Endodermal cell (in vitro differentiated cells): Measurements from ENCODE around the gene FBXW12. TPM values are rescaled to one million over a fixed set of nuclear protein-coding genes. Genes with fewer than 3 reads are reported as not detected.
"Not testable (repeated sequence)": the region's sequence is repeated elsewhere in the genome, so short reads cannot be mapped to it uniquely, and the experiment has no call there.

Source experiments
- DNase-seq: peaks from one replicate; pipeline ENCODE4 v3.0.0-alpha.2; 2017
- H3K27ac ChIP-seq: 2 replicates; pipeline ENCODE4 v1.5.1; 2013; ENCODE audit warnings: mild to moderate bottlenecking, low read depth, low read length, moderate library complexity
- H3K27me3 ChIP-seq: 2 replicates; pipeline ENCODE4 v1.6.1; 2013; ENCODE audit warnings: mild to moderate bottlenecking, low read length, moderate library complexity; ENCODE audit not compliant: insufficient read depth, control insufficient read depth, poor library complexity, severe bottlenecking
- H3K36me3 ChIP-seq: 2 replicates; pipeline ENCODE4 v1.7.0; 2013; ENCODE audit warnings: mild to moderate bottlenecking, low read length, moderate library complexity; ENCODE audit not compliant: control insufficient read depth, insufficient read depth
- H3K4me1 ChIP-seq: one replicate; pipeline ENCODE4 v1.7.0; 2013; ENCODE audit warnings: low read length; ENCODE audit not compliant: control insufficient read depth, insufficient read depth
- H3K4me3 ChIP-seq: 2 replicates; pipeline ENCODE4 v1.5.1; 2013; ENCODE audit warnings: mild to moderate bottlenecking, low read length, moderate library complexity
- H3K9ac ChIP-seq: 2 replicates; pipeline ENCODE4 v1.6.1; 2013; ENCODE audit warnings: mild to moderate bottlenecking, low read length, moderate library complexity; ENCODE audit not compliant: poor library complexity, severe bottlenecking; ENCODE audit errors: extremely low read depth
- H3K9me3 ChIP-seq: 2 replicates; pipeline ENCODE4 v1.6.1; 2013; ENCODE audit warnings: mild to moderate bottlenecking, low read length, moderate library complexity; ENCODE audit not compliant: control insufficient read depth
- H3K27ac Mint-ChIP-seq: 2 replicates; pipeline ENCODE4 v1.8.0; 2020; ENCODE audit warnings: mixed read lengths
- H3K27me3 Mint-ChIP-seq: 2 replicates; pipeline ENCODE4 v1.8.0; 2021; ENCODE audit warnings: mild to moderate bottlenecking, mixed read lengths; ENCODE audit not compliant: insufficient read depth
- H3K36me3 Mint-ChIP-seq: 2 replicates; pipeline ENCODE4 v1.8.0; 2020; ENCODE audit warnings: low read depth, mixed read lengths
- H3K4me1 Mint-ChIP-seq: 2 replicates; pipeline ENCODE4 v1.8.0; 2020; ENCODE audit warnings: mixed read lengths
- H3K4me3 Mint-ChIP-seq: 2 replicates; pipeline ENCODE4 v1.8.0; 2020; ENCODE audit warnings: mild to moderate bottlenecking, moderate library complexity, mixed read lengths
- H3K9me3 Mint-ChIP-seq: 2 replicates; pipeline ENCODE4 v1.8.0; 2020; ENCODE audit warnings: mild to moderate bottlenecking, mixed read lengths
- WGBS, 2 experiments: methylation state at CpG; one replicate each; pipeline versions ENCODE4 v1.1.5 to v1.1.7; 2013; ENCODE audit warnings: missing lambda C conversion rate in 2 of 2, mixed read lengths in 1 of 2; ENCODE audit not compliant: insufficient coverage in 1 of 2, insufficient read length in 1 of 2; 5-methylcytosine and 5-hydroxymethylcytosine counted together
- long read RNA-seq, 4 experiments: library from polyadenylated mRNA in 2 of 4; library from RNA in 1 of 4; library from capped mRNA in 1 of 4; stranded (forward) in 3 of 4; unstranded in 1 of 4; transcript quantifications; one replicate each; pipeline ENCODE4 v2.0.0, GENCODE V29; 2020 to 2021; ENCODE audit warnings: inconsistent platforms in 1 of 4
- polyA plus RNA-seq, 2 experiments: library from polyadenylated mRNA; stranded (reverse); fragments of 50-300 nt; gene quantifications; one replicate each; pipeline ENCODE4 v1.2.3, GENCODE V29; 2013
- total RNA-seq, 2 donors: library from RNA; stranded (reverse); fragmentation: NEBNext Ultra II Directional in 1 of 2; extraction: Animal tissue kit (Norgen Biotek cat#: 25700) in 1 of 2; gene quantifications; 2 replicates in 1 of 2; 3 replicates in 1 of 2; pipeline ENCODE4 v1.2.1, GENCODE V29; 2021
- TF ChIP-seq, protein P1 (sequence below): fragments of 200-600 bp; sonication (generic); conservative IDR thresholded peaks from 2 replicates; pipeline ENCODE4 v1.5.0; 2021; ENCODE audit warnings: antibody characterized with exemption, mild to moderate bottlenecking

Gene FBXW12
- total RNA-seq = 1 to 10 TPM in 1 of 2 donors, under 1 TPM in 1; 0.13 to 1.4 TPM
- polyA plus RNA-seq (2013, experiment 1 of 2) = 0.61 TPM
- 0.62 TPM for polyA plus RNA-seq (2013, experiment 2 of 2)
- long read RNA-seq, experiment 1 = 0 reads
- long read RNA-seq, experiment 2 = 0 reads
- long read RNA-seq, experiment 3 = 0 reads
- long read RNA-seq, experiment 4, partial matches to known transcripts = 0 of 4 reads
- long read RNA-seq, experiment 4, other reads (novel, unspliced or antisense) = 4 of 4 reads

DNA sequence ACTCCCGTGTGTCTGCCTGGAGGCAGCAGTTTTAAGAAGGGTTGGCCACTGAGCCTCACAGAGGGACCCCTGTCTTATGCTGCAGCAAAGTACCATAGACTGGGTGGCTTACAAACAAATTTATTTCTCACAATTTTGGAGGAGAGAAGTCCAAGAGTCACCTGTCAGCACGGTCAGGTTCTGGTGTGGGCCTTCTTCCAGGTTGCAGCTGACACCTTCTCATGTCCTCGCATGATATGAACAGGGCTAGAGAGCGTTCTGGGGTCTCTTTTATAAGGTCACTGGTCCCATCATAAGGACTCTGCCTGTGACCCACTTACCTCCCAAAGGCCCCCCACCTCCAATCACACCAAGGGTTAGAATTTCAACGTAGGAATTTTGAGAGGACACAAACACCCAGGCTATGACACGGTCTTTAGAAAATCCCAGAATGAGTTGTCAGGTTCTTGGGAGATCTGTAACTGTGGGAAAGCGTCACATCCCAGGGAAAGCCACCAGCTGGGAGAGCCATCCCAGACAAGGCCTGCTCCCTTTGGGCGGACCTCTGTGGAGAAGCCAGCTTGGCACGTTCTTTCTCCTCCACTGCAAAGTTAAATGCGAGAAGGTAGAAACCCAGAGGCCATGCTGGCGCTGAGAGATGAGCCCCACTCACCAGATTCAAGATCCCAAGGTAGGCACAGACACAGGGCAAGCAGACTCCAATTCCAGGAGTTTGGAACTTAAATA is at the start of gene FBXW12:
TSS of gene FBXW12 (plus strand) at position 569 of the 726 bp plus-strand sequence. CDS start 549 bp downstream, outside the sequence.
- peak within 1 kb of the TSS; percentile 52 for H3K4me3 ChIP-seq
- no peaks in the 10 kb centered on the region for H3K27me3 ChIP-seq
- Mint-ChIP-seq H3K27me3 (no peaks in the 10 kb centered on the region), H3K4me1 (peaks cover 33% of the 10 kb centered on the region), H3K27ac (peak within 1 kb of the TSS; percentile 35), H3K9me3 (no peaks in the 10 kb centered on the region), H3K4me3 (no peak within 1 kb of the TSS), H3K36me3 (no peaks in the 10 kb centered on the region)
- DNase-seq = no peak
- peaks cover 23% of the 10 kb centered on the region for H3K4me1 ChIP-seq
- no peaks in the 10 kb centered on the region for H3K36me3 ChIP-seq
- TF ChIP-seq, protein P1, sequence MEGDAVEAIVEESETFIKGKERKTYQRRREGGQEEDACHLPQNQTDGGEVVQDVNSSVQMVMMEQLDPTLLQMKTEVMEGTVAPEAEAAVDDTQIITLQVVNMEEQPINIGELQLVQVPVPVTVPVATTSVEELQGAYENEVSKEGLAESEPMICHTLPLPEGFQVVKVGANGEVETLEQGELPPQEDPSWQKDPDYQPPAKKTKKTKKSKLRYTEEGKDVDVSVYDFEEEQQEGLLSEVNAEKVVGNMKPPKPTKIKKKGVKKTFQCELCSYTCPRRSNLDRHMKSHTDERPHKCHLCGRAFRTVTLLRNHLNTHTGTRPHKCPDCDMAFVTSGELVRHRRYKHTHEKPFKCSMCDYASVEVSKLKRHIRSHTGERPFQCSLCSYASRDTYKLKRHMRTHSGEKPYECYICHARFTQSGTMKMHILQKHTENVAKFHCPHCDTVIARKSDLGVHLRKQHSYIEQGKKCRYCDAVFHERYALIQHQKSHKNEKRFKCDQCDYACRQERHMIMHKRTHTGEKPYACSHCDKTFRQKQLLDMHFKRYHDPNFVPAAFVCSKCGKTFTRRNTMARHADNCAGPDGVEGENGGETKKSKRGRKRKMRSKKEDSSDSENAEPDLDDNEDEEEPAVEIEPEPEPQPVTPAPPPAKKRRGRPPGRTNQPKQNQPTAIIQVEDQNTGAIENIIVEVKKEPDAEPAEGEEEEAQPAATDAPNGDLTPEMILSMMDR = no peak
- H3K9me3 ChIP-seq = no peaks in the 10 kb centered on the region
- peak within 1 kb of the TSS; percentile 6 for H3K9ac ChIP-seq
- H3K27ac ChIP-seq = no peak within 1 kb of the TSS
- 92 to 96% methylated on average over 10 to 11 of the region's 11 CpGs for WGBS, 2 experiments

GRCh38 chr3:48331706-48332435 is 40.1 kb upstream of the FBXW12 start:
- H3K9me3 Mint-ChIP-seq, H3K9ac ChIP-seq, H3K27ac Mint-ChIP-seq, H3K36me3 ChIP-seq, H3K4me3 ChIP-seq, H3K4me3 Mint-ChIP-seq, DNase-seq, H3K36me3 Mint-ChIP-seq, H3K27ac ChIP-seq, H3K4me1 ChIP-seq, H3K27me3 Mint-ChIP-seq, H3K9me3 ChIP-seq, H3K27me3 ChIP-seq: not testable (repeated sequence)
- H3K4me1 Mint-ChIP-seq = peaks cover 14% of the 10 kb centered on the region
- WGBS, 2 experiments = 92 to 100% methylated on average over 7 to 10 of the region's 10 CpGs

DNA sequence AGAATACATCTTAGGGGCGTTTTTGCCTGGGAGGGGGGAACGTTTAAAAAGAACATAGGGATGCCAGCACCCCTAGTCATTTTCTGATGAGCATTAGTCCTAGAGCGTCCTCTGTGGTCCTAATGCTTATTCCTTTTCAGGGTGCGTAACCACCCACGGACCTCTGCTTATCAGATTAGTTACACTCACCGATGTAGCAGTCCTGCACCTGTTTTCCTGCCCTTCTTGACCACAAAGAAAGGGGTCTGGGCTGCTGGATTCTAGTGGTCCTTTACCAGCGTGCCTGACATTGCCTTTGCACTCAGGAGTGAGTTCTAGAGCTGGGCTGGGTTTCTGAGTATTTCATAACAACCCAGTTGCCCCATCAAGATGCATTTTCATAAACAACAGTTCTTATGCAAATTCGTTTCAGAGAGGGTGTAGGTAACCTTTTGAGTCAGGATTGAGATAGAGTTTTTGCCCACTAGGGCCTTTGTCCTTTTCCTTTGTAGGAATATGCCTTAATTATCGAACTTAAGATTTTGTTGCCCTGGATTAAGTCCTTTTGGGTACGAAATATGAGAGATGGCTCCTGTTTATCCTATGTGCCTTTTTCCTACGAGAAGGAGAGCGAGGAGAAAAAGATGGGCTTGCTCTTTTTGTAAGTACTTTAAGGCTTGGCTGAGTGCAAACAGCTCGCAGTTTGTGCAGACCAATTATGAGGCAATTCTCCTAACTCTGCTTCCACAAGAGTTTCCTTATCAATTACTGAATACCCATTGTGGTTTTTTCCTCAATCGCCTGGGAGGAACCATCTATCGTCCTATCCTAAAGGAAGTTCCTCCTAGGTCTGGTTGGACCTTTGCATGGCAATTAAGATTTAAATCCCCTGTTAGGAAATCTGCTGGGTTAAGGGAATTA is 38.4 kb upstream of the FBXW12 start, which contains the start of gene SPINK8:
TSS of gene SPINK8 (minus strand) at position 316 of the 900 bp plus-strand sequence. CDS start 5,320 bp downstream, outside the sequence.
- not testable (repeated sequence) for H3K36me3 ChIP-seq, H3K9me3 Mint-ChIP-seq, DNase-seq, H3K4me3 ChIP-seq, H3K4me3 Mint-ChIP-seq, H3K4me1 ChIP-seq, H3K27ac Mint-ChIP-seq, H3K36me3 Mint-ChIP-seq, H3K27me3 Mint-ChIP-seq, H3K27me3 ChIP-seq, H3K9me3 ChIP-seq, H3K27ac ChIP-seq, H3K9ac ChIP-seq
- H3K4me1 Mint-ChIP-seq = peaks cover 14% of the 10 kb centered on the region
- 85 to 88% methylated on average over 12 to 15 of the region's 15 CpGs for WGBS, 2 experiments
